Measurements from ENCODE around the gene CNGB1. TPM values are rescaled to one million over a fixed set of nuclear protein-coding genes. Genes with fewer than 3 reads are reported as not detected.

CNGB1 gene
- total and polyA plus RNA-seq, 2 of the 13 experiments (the other 11 are each of a cell fraction or from before 2014, with no cell fraction given): 0.02 to 0.15 TPM

DNA sequence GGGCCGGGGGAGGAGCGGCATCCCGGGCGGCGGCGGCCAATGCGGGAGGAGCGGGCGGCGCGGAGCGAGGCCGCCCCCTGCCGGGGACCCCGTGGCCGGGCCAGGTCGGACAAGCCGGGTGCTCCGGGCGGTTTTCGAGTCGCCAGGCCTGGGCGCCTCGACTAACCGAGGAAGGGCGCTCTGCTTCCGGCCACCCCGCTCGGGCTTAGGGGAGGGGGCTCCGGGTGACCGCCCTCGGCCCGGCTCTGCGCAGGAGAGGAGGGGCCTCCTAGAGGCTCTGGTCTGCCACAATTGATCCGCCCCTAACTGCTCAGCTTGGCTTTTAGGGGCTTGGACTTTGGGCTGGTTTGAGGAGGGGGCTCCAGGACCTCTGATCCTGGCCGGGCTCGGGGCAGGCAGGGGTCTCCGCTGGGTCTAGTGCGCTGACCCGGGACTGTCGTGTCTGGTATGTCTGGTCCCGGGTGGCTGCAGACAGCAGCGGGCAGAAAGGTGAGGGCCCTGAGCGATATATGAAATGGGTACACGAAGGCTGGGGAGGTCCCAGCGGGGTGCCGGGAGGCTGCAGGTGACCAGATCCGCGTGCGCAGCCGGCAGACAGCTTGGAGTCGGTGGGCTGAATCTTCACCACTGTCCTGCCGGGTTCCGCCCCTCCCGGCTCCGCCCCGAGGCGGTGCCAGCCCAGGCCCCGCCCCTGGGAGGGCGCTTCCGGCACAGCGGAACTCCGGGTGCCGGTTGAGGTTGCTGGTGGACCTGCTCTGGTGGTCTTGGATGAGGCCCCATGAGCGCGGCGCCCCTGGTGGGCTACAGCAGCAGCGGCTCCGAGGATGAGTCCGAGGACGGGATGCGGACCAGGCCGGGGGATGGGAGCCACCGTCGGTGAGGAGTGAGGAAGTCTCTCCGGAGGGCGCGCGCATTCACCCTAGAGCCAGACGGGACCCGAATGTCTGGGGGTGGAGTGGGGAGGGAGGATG lies 30.1 kb upstream of the CNGB1 start, which contains the start of gene USB1 (continued):
- TF ChIP-seq ZNF546 (CRISPR knock-in tag; conservative IDR thresholded peaks at IDR 0.05): 0 out of 2 replicates have a peak, but pooled peaks have one; percentile 43
- TF ChIP-seq, protein P1, sequence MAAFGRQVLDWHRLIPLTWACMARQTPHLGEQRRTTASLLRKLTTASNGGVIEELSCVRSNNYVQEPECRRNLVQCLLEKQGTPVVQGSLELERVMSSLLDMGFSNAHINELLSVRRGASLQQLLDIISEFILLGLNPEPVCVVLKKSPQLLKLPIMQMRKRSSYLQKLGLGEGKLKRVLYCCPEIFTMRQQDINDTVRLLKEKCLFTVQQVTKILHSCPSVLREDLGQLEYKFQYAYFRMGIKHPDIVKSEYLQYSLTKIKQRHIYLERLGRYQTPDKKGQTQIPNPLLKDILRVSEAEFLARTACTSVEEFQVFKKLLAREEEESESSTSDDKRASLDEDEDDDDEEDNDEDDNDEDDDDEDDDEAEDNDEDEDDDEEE (CRISPR knock-in tag; IDR thresholded peaks at IDR 0.05): no peak
- TF ChIP-seq ZMAT3 (CRISPR knock-in tag; conservative IDR thresholded peaks at IDR 0.05): 0 out of 2 replicates have a peak, but pooled peaks have one; percentile 18
- TF ChIP-seq TOPORS (CRISPR knock-in tag; IDR thresholded peaks at IDR 0.05): peak; percentile 61; the same call in 1 of the 2 replicates
- peak; percentile 70; the same call in 1 of the 2 replicates for TF ChIP-seq IRF2 (CRISPR knock-in tag; IDR thresholded peaks at IDR 0.05)
- peak; percentile 59 for TF ChIP-seq SP5 (CRISPR knock-in tag; IDR thresholded peaks at IDR 0.05; ENCODE audit: borderline replicate concordance, low read depth)
- peak; percentile 23 for TF ChIP-seq ATF7-NPFF (CRISPR knock-in tag; IDR thresholded peaks at IDR 0.05; ENCODE audit: low read depth)
- TF ChIP-seq ZNF354B (CRISPR knock-in tag; IDR thresholded peaks at IDR 0.05): peak; percentile 36; the same call in 1 of the 2 replicates
- TF ChIP-seq, protein P2, sequence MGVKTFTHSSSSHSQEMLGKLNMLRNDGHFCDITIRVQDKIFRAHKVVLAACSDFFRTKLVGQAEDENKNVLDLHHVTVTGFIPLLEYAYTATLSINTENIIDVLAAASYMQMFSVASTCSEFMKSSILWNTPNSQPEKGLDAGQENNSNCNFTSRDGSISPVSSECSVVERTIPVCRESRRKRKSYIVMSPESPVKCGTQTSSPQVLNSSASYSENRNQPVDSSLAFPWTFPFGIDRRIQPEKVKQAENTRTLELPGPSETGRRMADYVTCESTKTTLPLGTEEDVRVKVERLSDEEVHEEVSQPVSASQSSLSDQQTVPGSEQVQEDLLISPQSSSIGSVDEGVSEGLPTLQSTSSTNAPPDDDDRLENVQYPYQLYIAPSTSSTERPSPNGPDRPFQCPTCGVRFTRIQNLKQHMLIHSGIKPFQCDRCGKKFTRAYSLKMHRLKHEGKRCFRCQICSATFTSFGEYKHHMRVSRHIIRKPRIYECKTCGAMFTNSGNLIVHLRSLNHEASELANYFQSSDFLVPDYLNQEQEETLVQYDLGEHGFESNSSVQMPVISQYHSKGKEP (CRISPR knock-in tag; IDR thresholded peaks at IDR 0.05): 0 out of 2 replicates have a peak, but pooled peaks have one; percentile 13
- TF ChIP-seq, protein P3, sequence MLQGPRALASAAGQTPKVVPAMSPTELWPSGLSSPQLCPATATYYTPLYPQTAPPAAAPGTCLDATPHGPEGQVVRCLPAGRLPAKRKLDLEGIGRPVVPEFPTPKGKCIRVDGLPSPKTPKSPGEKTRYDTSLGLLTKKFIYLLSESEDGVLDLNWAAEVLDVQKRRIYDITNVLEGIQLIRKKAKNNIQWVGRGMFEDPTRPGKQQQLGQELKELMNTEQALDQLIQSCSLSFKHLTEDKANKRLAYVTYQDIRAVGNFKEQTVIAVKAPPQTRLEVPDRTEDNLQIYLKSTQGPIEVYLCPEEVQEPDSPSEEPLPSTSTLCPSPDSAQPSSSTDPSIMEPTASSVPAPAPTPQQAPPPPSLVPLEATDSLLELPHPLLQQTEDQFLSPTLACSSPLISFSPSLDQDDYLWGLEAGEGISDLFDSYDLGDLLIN (CRISPR knock-in tag; IDR thresholded peaks at IDR 0.05; ENCODE audit: borderline replicate concordance): peak; percentile 56; the same call in 1 of the 2 replicates
- no peak for TF ChIP-seq ONECUT2 (CRISPR knock-in tag; IDR thresholded peaks at IDR 0.05)
- TF ChIP-seq, protein P4, sequence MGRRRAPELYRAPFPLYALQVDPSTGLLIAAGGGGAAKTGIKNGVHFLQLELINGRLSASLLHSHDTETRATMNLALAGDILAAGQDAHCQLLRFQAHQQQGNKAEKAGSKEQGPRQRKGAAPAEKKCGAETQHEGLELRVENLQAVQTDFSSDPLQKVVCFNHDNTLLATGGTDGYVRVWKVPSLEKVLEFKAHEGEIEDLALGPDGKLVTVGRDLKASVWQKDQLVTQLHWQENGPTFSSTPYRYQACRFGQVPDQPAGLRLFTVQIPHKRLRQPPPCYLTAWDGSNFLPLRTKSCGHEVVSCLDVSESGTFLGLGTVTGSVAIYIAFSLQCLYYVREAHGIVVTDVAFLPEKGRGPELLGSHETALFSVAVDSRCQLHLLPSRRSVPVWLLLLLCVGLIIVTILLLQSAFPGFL (CRISPR knock-in tag; IDR thresholded peaks at IDR 0.05): no peak
- TF ChIP-seq SALL2 (CRISPR knock-in tag; IDR thresholded peaks at IDR 0.05): 0 out of 2 replicates have a peak, but pooled peaks have one; percentile 26
- peak; percentile 49 for TF ChIP-seq AGO2 (optimal IDR thresholded peaks at IDR 0.05; ENCODE audit: low read depth, low read length)
- TF ChIP-seq SRSF9 (IDR thresholded peaks at IDR 0.05; ENCODE audit: borderline replicate concordance, insufficient read depth, low read depth, low read length, poor library complexity, severe bottlenecking): no peak
- TF ChIP-seq PCBP2 (optimal IDR thresholded peaks at IDR 0.05; ENCODE audit: low read depth, low read length, poor library complexity, severe bottlenecking): no peak
- TF ChIP-seq, protein P5, sequence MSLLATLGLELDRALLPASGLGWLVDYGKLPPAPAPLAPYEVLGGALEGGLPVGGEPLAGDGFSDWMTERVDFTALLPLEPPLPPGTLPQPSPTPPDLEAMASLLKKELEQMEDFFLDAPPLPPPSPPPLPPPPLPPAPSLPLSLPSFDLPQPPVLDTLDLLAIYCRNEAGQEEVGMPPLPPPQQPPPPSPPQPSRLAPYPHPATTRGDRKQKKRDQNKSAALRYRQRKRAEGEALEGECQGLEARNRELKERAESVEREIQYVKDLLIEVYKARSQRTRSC (CRISPR knock-in tag; IDR thresholded peaks at IDR 0.05; ENCODE audit: low read depth): no peak
- peak; percentile 45 for TF ChIP-seq CBFB (CRISPR knock-in tag; IDR thresholded peaks at IDR 0.05)
- no peak for TF ChIP-seq SOX6 (IDR thresholded peaks at IDR 0.05)
- TF ChIP-seq SOX6 (CRISPR knock-in tag; IDR thresholded peaks at IDR 0.05): peak; percentile 61
- peak; percentile 59 for TF ChIP-seq ZNF274 (CRISPR knock-in tag; IDR thresholded peaks at IDR 0.05)
- peak; percentile 58; the same call in 1 of the 2 replicates for TF ChIP-seq PITX1 (CRISPR knock-in tag; IDR thresholded peaks at IDR 0.05)
- no peak for TF ChIP-seq TBP (CRISPR knock-in tag; IDR thresholded peaks at IDR 0.05)

All from HepG2 (cell line).